NOMO-1 treated with dmso at 0.1 percent for 144 hours (cell line): Measurements from ENCODE around the gene WFDC8.
A peak's percentile ranks its signal among the peaks of the same experiment; 100 is the strongest.

Source experiments
- DNase-seq: peaks from one replicate; lab custom pipeline; 2025; ENCODE audit not compliant: unreplicated experiment; lab: John Stamatoyannopoulos, UW

Gene WFDC8

DNA sequence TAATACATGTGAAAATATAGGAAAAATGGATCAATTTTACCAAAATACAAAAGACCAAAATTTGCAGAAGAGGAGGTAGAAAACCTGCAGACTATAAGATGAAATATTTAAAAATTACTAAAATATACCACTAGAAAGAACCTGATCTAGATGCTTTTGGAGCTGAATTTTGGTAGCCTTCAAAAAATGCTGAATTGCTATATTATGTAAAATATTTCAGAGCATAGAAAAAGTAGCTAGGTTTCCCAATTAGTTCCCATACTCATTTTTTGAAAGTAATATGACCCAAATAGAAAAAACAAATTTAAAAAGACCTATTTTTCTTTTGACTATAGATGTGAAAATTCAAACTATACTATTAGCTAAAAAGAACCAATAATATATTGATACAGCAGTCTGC, 28.3 kb downstream of the WFDC8 start:
- DNase-seq: no peak

DNA sequence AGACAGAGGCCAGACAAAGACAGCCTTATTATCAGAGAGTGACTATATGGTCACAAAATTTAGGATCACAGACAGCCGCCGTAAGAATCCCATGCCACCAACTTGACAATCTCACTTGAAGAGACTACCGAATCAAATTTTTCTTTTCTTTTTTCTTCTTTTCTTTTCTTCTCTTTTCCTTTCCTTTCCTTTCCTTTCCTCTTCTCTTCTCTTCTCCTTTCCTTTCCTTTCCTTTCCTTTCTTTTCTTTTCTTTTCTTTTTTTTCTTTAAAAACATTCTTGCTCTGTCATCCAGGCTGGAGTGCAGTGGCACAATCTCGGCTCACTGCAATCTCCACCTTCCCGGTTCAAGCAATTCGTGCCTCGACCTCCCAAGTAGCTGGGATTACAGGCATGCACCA, 30.7 kb downstream of the WFDC8 start:
- DNase-seq: no peak

DNA sequence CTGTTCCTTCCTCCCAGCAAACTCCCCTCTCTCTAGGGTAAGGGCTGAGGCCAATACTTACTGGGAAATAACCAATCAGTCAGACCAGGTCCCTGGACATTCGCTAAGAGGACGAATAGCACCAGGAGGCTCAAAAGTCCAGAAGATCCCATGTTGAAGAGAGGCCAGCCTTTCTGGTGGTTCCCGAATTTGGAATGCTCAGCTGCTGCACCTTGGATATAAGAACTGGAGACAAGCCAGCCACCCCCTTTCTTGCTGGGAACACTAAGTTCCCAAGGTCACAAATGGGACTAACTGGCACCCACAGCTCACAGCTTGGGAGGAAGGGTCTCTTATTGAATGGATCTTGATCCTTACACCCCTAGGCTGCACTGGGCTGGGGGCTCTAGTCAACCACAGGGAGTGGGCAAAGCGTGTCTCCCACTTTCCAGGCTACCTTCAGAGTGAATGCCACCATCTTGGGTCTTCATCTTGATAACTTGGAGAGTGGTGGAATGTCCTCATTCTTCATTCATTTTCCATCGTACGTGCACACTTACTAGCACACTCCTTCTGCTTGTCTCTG, 31.8 kb downstream of the WFDC8 start, which contains the start of gene EPPIN:
EPPIN (minus strand) TSS at position 196 of the 565 bp plus-strand sequence; CDS start at position 152, 44 bp downstream.
- no peak for DNase-seq

DNA sequence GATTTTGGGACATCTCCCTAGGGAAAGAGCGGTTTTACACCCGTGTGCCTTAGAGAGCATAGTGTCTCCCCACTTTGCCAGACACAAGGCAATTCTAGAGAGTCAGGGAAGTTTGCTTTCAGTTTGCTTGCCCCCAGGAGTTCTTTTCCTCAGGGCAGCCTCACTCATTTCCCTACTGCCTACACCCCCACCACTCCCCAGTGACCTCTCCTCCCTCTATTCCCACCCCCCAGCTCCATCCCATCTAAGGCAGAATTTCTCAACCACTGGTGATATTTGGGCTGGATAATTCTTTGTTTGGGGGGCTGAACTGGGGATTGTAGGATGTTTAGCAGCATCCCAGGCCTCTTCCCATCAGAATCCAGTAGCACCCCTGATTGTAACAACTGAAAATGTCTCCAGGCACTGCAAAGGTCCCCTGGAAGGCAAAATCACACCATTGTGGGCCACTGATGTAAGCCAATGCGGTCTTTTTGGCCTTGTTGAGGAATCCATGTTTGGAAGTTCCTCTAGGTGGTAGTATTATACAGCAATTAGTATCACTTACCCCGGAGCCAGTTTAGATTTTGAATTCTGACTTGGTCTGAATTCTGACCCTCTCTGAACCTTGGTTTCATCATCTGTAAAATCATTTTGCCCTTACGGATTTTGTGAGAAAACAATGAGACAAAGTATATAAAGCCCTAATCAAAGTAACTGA, 33.2 kb downstream of the WFDC8 start:
- no peak for DNase-seq

DNA sequence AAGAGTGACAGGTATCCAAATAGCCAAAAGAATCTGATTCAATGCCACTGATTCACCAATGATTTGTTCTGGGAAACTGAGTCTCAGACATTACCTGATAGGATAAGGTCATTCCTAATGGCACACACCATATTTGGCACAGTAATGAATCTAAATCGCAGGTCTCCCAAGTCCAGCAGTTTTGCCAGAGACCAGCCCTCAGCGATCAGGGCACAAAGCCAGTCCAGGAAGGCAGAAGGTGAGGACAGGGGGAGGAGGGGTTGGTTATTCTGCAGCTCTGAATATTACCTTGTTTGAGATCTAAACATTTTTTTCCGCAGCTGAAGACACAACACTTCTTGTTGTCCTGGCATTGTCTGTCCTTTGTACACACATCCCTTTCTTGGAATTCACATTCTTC, 33.7 kb downstream of the WFDC8 start:
- DNase-seq: no peak

DNA sequence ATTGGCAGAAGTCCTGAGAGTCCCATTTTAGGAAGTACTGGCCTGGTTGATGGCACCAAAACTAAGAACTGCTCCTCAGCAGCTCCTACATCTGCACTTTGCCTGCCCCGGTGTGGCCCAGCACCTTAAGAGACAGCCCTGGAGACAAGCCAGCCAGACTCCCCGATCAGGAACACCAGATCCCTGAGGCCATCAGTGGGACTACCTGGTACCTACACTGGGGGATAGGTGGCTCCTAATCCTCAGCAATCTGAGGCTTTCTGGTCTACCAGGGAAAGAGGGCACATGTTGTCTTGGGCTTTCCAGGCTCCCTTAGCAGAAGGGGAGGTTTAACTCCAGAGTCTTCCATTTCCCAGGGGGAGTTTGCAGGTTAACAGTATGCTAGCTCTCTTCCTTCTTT, 39.7 kb downstream of the WFDC8 start, which contains the start of gene WFDC6:
WFDC6 (minus strand) TSS at position 101 of the 400 bp plus-strand sequence; CDS start at position 26, 75 bp downstream.
- DNase-seq: no peak

DNA sequence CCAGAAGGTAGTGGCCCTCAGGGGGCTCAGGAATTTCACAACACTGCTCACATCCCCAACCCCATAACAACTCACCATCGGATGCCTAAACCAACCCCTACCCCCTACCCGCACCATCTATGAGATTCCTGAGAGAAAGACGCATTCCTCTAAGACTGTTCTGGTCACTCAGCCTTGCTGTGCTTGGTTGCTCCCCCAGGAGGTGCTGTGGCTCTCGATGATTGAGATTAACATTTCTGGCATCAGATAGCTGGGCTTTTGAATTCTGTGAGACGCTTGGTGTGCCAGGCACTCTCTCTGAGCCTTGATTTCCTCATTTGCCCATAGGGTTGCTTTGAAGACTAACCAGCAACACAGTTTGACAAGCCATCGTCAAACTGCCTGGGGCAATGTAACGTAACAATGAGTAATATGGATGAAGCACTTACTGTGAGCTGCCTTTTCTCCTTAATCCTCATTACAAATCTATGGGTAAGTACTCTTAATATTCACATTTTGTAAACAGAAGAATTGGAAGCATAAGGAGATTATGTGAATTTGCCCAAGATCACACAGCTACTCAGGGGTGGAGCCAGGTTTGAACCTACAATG, 40.8 kb downstream of the WFDC8 start:
- no peak for DNase-seq

DNA sequence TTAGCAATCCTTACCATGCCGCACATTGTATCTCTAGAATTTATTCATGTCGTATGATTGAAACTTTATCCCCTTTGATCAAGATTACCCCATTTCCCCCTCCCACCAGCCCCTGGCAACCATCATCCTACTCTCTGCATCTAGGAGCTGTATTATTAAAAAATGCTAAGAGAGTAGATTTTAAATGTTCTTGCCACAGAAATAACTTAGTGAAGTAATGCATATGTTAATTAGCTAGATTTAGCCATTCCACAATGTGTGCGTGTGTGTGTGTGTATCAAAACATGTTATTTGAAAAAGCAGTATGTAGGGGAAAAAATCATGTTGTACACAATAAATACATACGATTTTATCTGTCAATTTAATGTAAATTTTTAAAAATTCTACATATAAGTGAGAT, 51.8 kb downstream of the WFDC8 start:
- no peak for DNase-seq

DNA sequence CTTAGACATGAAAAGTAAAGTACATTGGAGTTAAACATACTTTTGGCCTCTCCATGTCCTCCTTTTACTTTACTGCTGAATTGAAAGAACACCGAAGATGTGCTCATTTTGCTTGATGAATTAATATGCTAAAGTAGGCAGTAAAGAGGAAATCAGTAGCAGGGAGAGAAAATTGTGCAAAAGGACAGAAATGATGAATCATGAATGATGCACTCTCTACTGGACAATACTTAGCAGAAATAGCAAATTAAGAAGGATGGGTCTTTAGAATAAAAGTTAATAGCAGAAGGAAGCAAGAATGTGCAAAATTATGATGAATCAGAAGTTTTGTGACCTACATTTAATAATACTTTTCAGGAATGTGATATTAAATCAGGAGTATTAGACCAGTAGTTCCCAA, 55.3 kb downstream of the WFDC8 start:
- DNase-seq: peak; percentile 1

DNA sequence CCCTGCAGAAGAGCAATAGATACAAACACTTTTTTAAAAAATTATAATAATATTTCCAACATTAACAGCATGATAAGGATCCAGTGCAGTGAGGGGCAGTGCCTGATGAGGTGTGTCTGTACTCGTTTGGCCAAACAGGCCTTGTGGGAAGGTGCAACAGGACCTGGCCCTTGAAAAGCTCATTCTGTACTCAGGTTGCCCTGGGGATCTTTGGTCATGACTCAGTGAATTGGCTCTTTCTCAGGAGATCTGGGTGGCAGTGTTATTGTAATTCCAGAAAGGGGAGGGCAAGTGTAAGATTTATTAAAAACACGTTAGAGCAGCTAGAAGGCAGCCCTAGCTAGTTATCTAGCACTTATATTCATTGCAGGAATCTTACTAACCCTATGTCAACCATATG, 60.8 kb downstream of the WFDC8 start:
- DNase-seq: no peak

DNA sequence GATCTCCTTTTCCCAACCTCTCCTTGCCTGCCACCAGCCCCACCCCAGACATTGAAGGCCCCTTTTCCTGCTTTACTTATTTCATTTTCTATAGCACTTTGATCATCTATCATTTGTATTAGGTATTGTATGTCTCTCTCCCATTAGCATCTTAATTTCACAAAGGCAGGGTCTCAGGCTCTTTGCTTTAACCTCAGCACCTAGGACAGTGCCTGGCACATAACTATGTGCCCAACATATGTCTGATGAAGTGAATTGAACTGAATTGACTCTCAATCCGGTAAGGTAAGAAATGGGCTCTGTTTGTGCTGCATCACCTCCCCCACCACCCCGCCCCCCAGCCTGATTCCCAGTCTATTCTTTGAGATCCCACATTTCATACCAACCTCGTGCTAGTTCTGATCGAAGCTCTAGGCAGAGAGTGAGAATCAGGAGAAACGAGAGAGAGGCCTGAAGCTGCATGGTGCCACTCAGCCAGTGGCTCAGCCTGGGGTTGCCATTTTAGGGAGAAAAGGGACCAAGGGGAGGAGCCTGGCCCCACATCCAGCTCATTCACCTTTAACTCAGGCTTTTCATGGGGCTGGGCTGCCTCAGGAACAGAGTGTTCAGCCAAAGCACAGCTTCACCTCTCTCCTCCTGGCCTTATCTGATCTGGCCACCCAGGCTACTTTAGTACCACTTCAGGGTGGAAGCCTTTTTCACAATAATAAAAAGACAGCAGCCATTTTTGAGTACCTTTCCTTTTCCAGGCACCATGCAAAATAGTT, 63.8 kb downstream of the WFDC8 start, which contains the start of gene SPINT3:
SPINT3 (minus strand) TSS at position 476 of the 767 bp plus-strand sequence; CDS start at position 462, 14 bp downstream.
- no peak for DNase-seq

DNA sequence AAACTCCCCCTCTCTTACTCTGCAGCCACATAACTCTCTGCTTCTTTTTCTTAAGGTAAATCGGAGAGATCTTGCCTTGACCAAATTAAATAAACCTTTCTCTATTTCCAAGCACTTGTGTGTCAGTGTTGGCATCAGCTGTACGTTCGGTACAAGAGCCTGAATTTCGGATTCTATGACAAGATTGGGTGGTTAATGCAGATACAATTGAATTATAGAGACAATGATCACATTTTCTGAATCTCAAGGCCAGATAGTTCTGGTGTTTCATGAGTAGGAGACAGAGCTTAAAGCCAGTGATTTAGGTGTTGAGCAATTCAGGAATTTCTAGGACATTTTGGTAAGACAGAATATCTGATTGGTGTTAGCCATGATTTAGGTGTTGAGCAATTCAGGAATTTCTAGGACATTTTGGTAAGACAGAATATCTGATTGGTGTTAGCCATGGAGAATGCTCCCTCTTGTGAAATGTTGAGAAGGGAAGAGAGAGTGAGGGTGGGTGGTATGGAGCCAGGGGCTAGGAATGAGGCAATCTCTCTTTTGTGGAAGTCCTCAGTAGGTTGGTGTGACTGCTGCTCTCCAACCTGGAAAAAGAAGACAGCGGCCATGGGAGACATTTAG, 68.7 kb downstream of the WFDC8 start:
- DNase-seq: no peak

DNA sequence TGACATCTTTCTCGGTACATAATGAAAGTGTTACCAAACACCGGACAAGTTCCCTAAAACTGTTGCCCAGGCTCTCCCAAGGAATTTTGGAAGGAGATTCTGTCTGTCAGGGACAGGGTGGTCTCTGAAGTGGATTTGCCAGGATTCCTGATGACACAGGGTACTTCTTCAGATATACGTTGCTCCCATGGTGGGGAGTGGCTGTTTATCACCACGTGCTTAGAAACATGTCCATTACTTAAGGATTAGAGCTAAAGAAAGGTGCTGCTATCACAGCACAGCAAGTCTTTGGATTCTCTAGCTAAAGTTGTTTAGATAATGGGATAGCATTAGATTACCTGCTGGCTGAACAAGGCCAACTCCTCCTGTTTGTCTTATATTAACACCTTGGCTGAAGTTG, 70.0 kb downstream of the WFDC8 start:
- no peak for DNase-seq

DNA sequence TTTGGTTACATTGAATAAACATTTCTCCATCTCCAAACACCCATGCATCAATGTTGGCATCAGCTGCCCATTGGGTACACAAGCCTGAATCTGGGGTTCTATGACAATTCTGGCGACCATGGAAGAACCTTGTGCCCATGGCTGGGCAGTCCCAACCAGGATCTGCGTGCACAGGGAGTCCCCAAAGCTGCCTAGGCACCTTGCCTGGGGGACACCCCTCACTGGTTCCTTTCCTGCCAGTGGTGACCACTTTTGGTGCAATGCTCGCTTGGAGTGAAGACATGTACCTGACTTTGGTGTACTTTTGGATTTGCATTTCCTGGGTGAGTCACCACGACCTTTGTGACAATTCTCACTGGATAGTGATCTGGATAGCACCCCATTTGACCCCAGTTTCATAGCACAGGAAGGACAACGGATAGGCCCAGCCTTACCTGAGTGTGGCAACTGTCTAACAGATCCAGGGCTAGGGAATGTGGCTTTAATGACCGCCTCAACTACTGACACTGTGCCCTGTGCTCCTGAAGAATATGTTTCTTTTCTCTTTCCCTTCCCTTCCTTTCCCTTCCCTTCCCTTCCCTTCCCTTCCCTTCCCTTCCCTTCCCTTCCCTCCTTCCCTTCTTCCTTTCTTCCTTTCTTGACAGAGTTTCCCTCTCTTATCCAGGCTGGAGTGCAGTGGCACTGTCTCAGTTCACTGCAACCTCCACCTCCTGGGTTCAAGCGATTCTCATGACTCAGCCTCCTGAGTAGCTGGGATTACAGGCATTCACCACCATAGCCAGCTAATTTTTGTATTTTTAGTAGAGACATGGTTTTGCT, 70.8 kb downstream of the WFDC8 start:
- DNase-seq: no peak

DNA sequence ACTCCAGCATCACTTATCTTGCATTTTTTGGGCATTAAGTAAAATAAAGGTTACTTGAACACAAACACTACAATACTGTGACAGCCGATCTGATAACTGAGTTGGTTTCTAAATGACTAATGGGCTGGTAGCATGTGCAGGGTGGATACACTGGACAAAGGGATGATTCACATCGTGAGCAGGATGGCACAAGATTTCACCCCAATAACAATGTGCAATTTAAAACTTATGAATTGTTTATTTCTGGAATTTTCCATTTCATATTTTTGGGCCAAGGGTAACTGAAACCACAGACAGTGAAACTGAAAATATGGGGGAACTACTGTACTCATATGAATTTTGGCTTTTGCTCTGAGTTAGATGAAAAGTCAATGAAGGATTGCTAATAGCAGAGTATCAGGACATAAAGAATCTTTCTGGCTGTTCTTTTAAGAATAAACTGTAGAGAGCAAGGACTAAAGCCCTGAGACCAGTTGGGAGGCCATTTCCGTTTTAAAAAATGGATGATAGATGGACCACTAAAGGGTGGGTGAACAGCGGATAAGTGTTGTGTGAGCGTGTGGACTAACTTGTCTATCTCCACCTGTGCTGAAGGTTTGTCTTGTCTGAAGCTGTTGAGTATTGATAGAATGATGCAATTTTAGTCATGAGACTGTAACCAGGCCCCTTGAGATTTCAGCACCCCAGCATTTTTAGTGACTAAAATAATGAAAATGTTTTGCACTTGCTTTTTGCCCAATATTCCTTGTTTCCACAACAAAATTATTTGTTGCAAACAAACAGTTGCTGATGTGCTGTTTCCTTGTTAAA, 71.9 kb downstream of the WFDC8 start:
- no peak for DNase-seq

DNA sequence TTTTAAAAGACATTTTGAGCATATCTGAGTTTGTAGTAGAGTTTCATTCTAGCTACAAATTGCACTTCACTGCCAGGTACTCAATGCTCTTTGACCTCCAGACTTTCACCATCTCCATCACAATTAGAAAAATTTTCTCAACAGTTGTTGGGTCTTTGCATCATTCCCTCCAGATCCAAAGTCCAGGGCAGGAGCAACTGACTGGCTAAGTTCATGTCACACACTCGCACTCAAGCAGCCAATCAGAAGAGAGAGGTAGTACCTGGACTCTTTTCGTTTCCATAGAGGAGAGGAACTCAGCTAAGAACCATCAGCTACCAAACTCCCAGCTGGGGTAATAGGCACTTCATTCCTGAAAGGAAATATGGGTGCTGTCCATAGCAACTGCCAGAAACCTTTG, 72.7 kb downstream of the WFDC8 start:
- no peak for DNase-seq

DNA sequence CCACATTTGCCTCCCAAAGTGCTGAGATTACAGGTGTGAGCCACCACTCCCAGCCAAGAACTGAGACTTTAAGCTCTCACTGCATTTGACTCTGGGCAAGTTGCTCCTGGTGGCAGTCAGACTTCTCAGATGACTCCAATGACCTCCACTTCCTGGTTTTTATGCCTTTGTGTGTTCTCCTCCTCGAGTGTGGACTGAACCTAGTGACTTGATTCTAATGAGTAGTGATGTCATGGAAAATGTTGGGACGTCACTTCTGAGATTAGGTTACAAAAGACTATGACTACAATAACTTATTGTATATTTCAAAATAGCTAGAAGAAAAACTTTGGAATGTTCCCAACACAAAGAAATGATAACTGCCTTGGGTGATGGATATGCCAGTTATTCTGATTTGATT, 75.7 kb downstream of the WFDC8 start:
- DNase-seq: no peak

DNA sequence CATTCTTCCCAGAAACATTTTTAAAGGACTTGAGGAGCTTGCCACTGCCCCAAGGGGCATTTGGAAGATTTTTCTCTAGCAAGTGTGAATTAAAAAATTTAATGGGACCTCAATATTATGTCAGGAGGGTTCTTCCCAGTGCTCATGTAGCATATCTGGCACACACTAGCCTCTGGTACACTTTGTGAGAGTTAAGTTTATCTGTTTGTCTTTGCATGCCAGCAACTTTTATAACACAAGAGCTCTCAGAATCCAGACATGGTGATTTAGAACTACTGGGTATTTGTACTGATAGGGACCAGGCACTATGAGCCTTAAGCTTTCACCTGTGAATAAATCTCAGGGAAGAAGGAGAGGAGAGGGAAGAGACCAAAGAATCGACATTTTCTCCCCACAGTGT, 76.5 kb downstream of the WFDC8 start:
- no peak for DNase-seq
